Lower leg skin (tissue), 4 donors: Measurements from ENCODE around the gene PPP1R12A. TPM values are rescaled to one million over a fixed set of nuclear protein-coding genes. Genes with fewer than 3 reads are reported as not detected.

Experiments
- DNase-seq, 2 donors: peaks; one replicate each; pipeline ENCODE4 v3.0.0-alpha.2; 2019; ENCODE audit warnings: low spot score in 2 of 2
- H3K4me3 ChIP-seq: fragments of 200-600 bp; sonication (generic); 2 replicates; pipeline ENCODE4 v1.5.1; 2017; ENCODE audit warnings: mild to moderate bottlenecking, low read depth; ENCODE audit not compliant: poor library complexity, severe bottlenecking
- CTCF ChIP-seq, 3 donors: fragments of 450-650 bp; IDR thresholded peaks; one replicate each; pipeline ENCODE4 v1.5.1; 2016; ENCODE audit warnings: antibody characterized with exemption in 3 of 3, mild to moderate bottlenecking in 3 of 3, moderate library complexity in 2 of 3
- POLR2A ChIP-seq, 2 donors: fragments of 450-650 bp; IDR thresholded peaks; one replicate each; pipeline ENCODE4 v1.6.1; 2016 to 2017; ENCODE audit warnings: antibody characterized with exemption in 2 of 2, mild to moderate bottlenecking in 1 of 2, moderate library complexity in 1 of 2
- WGBS, 2 donors: methylation state at CpG; one replicate each; pipeline ENCODE4 v1.1.5; 2018; 5-methylcytosine and 5-hydroxymethylcytosine counted together
- intact Hi-C: fragments of 100-400 bp; cut with DNase I; formaldehyde crosslinking; loops from one replicate; pipeline ENCODE4 v1.15.0; 2023; ENCODE audit warnings: low total_unique reads
- total RNA-seq, 4 donors: library from RNA; depleted of rRNA; stranded (reverse); fragments of >200 nt; gene quantifications; one replicate each; pipeline ENCODE4 v1.1.0, GENCODE V29; 2016

PPP1R12A gene
- total RNA-seq, 4 donors from 2014 or later: 47.6 to 64.1 (median 56.6) TPM

GRCh38 chr12:79926951-79927350, 7.9 kb downstream of the PPP1R12A start:
- WGBS, 2 donors: 59 to 74% methylated on average over 3 of the region's 3 CpGs
- DNase-seq: no peak
- no peak overlapping the region for H3K4me3 ChIP-seq
- intact Hi-C loops: no loop called here
- TF ChIP-seq POLR2A (IDR thresholded peaks at IDR 0.05) (no peak), CTCF (IDR thresholded peaks at IDR 0.05) (no peak)

GRCh38 chr12:79925492-79925891, 9.4 kb downstream of the PPP1R12A start:
- intact Hi-C loops: no loop called here
- no peak for DNase-seq
- 59 to 62% methylated on average over 1 of the region's 1 CpG for whole genome bisulfite sequencing, 2 donors
- H3K4me3 ChIP-seq: no peak overlapping the region
- no peak for TF ChIP-seq POLR2A (IDR thresholded peaks at IDR 0.05)
- TF ChIP-seq CTCF (IDR thresholded peaks at IDR 0.05): no peak

- TF ChIP-seq CTCF (IDR thresholded peaks at IDR 0.05) (no peak), POLR2A (IDR thresholded peaks at IDR 0.05) (no peak)
- DNase-seq: no peak
- intact Hi-C loops: no loop called here
- WGBS, 2 donors: 72 to 79% methylated on average over 1 of the region's 1 CpG
- no peak overlapping the region for H3K4me3 ChIP-seq
These were observed 13.1 kb downstream of the PPP1R12A start for GRCh38 chr12:79921786-79922185.

GRCh38 chr12:79920421-79921238, 14.3 kb downstream of the PPP1R12A start:
- 89 to 91% methylated on average over 5 of the region's 5 CpGs for WGBS, 2 donors
- DNase-seq: no peak
- no peak overlapping the region for H3K4me3 ChIP-seq
- intact Hi-C loops: no loop called here
- TF ChIP-seq CTCF (IDR thresholded peaks at IDR 0.05) (no peak), POLR2A (IDR thresholded peaks at IDR 0.05) (no peak)

- TF ChIP-seq POLR2A (IDR thresholded peaks at IDR 0.05) (no peak), CTCF (IDR thresholded peaks at IDR 0.05) (no peak)
- WGBS, 2 donors: 91 to 94% methylated on average over 1 of the region's 1 CpG
- no peak overlapping the region for H3K4me3 ChIP-seq
- intact Hi-C loops: no loop called here
- DNase-seq: no peak
These were observed 15.1 kb downstream of the PPP1R12A start for GRCh38 chr12:79919762-79920161.

- 91 to 98% methylated on average over 2 of the region's 2 CpGs for WGBS, 2 donors
- H3K4me3 ChIP-seq: no peak overlapping the region
These were observed 18.1 kb downstream of the PPP1R12A start for GRCh38 chr12:79916826-79917225.

More at GRCh38 chr12:79916826-79917225, 18.1 kb downstream of the PPP1R12A start:
- no peak for DNase-seq
- no peak for TF ChIP-seq CTCF (IDR thresholded peaks at IDR 0.05)
- TF ChIP-seq POLR2A (IDR thresholded peaks at IDR 0.05): no peak
- intact Hi-C loops: no loop called here
